Osteocyte (in vitro differentiated cells): ENCODE measurements around the gene CAMK1D. TPM values are rescaled to one million over a fixed set of nuclear protein-coding genes. Genes with fewer than 3 reads are reported as not detected.
A peak's percentile ranks its signal among the peaks of the same experiment; 100 is the strongest.

ENCODE experiments used
- DNase-seq: peaks from one replicate; pipeline ENCODE4 v3.0.0; 2021; ENCODE audit warnings: mixed read lengths; ENCODE audit not compliant: unreplicated experiment; ENCODE audit errors: extremely low spot score
- H3K27ac Mint-ChIP-seq: one replicate; pipeline ENCODE4 v1.8.0; 2021; ENCODE audit warnings: mild to moderate bottlenecking, mixed read lengths; ENCODE audit not compliant: unreplicated experiment
- H3K27me3 Mint-ChIP-seq: one replicate; pipeline ENCODE4 v1.8.0; 2021; ENCODE audit warnings: mixed read lengths; ENCODE audit not compliant: unreplicated experiment
- H3K36me3 Mint-ChIP-seq: one replicate; pipeline ENCODE4 v1.8.0; 2021; ENCODE audit warnings: mixed read lengths; ENCODE audit not compliant: unreplicated experiment
- H3K4me1 Mint-ChIP-seq: one replicate; pipeline ENCODE4 v1.8.0; 2021; ENCODE audit warnings: mixed read lengths; ENCODE audit not compliant: unreplicated experiment
- H3K4me3 Mint-ChIP-seq: one replicate; pipeline ENCODE4 v1.8.0; 2021; ENCODE audit warnings: mild to moderate bottlenecking, moderate library complexity, mixed read lengths; ENCODE audit not compliant: unreplicated experiment
- H3K9me3 Mint-ChIP-seq: one replicate; pipeline ENCODE4 v1.8.0; 2021; ENCODE audit warnings: mixed read lengths; ENCODE audit not compliant: unreplicated experiment
- total RNA-seq: library from RNA; stranded (reverse); gene quantifications from 2 replicates; pipeline ENCODE4 v1.2.1, GENCODE V29; 2021
- TF ChIP-seq, protein P1 (sequence below): fragments of 200-600 bp; sonication (generic); IDR thresholded peaks from 2 replicates; pipeline ENCODE4 v1.5.0; 2021; ENCODE audit warnings: antibody characterized with exemption, mild to moderate bottlenecking, moderate library complexity

The CAMK1D gene
- total RNA-seq, 1 donor from 2014 or later, result 13.7 TPM

DNA sequence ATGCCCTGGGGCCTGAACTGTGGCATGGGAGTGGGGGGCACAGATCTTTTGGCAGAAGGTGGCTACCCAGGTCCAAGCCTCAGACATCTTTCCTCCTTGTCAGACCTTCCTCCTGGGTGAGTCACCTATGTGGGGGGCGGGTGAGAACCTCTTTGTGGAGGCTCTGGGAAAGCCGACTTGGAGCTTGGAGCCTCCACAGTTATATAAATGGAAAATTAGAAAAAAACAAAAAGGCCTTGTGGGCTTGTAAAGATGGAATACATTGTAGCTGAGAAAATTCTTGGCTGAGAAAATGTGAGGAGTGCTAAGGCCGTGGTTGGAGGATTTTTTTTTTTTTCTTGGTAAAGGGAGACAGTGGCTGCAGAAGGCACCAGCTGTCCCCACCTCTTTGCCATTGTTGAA is 359.7 kb downstream of the CAMK1D start:
- Mint-ChIP-seq H3K4me3 (no peak overlapping the region), H3K27ac (peak overlapping the region; percentile 94), H3K36me3 (no peaks in the 10 kb centered on the region), H3K27me3 (no peaks in the 10 kb centered on the region), H3K4me1 (peaks cover 75% of the 10 kb centered on the region), H3K9me3 (no peaks in the 10 kb centered on the region)
- TF ChIP-seq, protein P1, sequence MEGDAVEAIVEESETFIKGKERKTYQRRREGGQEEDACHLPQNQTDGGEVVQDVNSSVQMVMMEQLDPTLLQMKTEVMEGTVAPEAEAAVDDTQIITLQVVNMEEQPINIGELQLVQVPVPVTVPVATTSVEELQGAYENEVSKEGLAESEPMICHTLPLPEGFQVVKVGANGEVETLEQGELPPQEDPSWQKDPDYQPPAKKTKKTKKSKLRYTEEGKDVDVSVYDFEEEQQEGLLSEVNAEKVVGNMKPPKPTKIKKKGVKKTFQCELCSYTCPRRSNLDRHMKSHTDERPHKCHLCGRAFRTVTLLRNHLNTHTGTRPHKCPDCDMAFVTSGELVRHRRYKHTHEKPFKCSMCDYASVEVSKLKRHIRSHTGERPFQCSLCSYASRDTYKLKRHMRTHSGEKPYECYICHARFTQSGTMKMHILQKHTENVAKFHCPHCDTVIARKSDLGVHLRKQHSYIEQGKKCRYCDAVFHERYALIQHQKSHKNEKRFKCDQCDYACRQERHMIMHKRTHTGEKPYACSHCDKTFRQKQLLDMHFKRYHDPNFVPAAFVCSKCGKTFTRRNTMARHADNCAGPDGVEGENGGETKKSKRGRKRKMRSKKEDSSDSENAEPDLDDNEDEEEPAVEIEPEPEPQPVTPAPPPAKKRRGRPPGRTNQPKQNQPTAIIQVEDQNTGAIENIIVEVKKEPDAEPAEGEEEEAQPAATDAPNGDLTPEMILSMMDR, result no peak
- no peak for DNase-seq

DNA sequence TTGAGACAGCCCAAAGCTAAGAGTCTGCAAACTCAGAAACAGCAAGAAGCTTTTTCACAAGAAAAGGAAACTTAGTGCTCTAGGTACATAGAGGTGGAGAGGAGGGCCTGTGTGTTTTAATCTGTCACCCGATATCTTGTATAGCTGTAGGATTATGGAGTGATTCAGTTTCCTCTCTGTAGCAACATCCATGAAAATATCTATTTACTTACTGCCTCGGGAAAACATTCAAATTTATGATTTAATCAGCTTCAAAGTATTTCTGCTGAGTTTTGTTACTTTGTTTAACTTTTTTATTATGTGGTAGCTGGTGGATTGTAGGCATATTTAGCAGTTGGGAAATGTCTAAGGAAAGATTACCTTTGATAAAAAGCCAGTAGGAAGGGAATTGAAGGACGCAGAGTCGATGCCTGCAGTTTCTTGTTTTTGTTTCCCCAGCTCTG is 360.2 kb downstream of the CAMK1D start:
- Mint-ChIP-seq H3K27me3 (no peaks in the 10 kb centered on the region), H3K4me3 (peak overlapping the region; percentile 3), H3K36me3 (no peaks in the 10 kb centered on the region), H3K27ac (peak overlapping the region; percentile 94), H3K4me1 (peaks cover 69% of the 10 kb centered on the region), H3K9me3 (no peaks in the 10 kb centered on the region)
- TF ChIP-seq, protein P1, result no peak
- no peak for DNase-seq

DNA sequence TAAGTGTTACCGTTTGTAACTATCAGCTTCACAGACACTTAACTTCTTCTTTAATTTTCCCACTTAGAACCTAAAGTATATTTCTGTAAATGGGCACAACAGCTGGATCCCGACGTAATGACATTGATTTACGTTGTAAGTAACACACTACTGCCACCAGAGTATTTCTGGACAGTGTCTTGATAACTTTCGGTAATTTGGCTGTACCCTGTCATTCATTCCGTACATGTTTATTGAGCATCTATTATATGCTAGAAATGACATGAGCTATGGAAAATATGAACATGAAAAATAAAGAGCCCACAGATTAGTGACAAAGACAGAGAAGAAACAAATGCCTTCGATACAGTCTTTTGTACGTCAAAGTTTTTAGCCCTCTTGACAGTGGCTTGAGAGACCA is 360.8 kb downstream of the CAMK1D start:
- peak overlapping the region; percentile 94 for H3K27ac Mint-ChIP-seq
- H3K4me3 Mint-ChIP-seq, result no peak overlapping the region
- H3K36me3 Mint-ChIP-seq, result no peaks in the 10 kb centered on the region
- peaks cover 64% of the 10 kb centered on the region for H3K4me1 Mint-ChIP-seq
- TF ChIP-seq, protein P1, result no peak
- DNase-seq, result no peak
- H3K9me3 Mint-ChIP-seq, result no peaks in the 10 kb centered on the region
- no peaks in the 10 kb centered on the region for H3K27me3 Mint-ChIP-seq

DNA sequence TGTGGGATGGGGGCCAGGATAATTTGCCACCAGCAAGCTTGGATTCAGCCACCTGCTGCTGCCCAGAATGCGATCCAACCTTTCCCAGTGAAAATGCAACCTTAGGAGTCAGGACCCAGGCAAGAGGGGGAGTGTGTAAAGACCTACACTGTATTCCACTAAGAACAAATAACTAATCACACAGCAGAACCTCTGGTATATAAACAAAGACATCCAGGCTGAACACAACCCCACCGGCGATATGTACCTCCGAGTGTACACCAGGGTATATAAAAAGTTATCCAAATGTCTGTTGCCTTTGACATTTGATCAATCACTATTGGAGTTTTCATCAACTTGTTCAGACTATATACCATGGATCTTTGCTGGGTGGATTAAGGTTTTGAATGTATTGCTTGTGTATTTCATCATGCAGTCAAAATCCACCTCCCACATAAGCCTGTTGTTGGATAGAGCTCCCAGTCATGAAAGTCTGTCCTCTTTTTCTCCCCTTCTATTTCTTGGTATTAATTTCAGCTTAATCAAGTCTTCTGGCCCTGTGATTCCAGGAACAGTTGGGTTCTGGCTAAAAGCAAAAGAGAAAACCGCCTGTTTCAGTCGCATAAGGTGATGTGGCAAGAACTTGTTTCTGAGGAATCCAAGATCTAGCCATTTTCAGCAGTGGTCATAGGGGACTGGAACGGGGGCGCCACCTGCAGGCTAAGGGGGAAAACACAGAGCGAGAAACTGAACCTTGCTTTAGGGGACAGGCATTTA is 361.4 kb downstream of the CAMK1D start:
- H3K4me3 Mint-ChIP-seq, result no peak overlapping the region
- H3K27ac Mint-ChIP-seq, result peak overlapping the region; percentile 94
- H3K4me1 Mint-ChIP-seq, result peaks cover 61% of the 10 kb centered on the region
- DNase-seq, result peak; percentile 91
- H3K36me3 Mint-ChIP-seq, result no peaks in the 10 kb centered on the region
- TF ChIP-seq, protein P1, result peak; percentile 93
- no peaks in the 10 kb centered on the region for H3K27me3 Mint-ChIP-seq
- no peaks in the 10 kb centered on the region for H3K9me3 Mint-ChIP-seq

DNA sequence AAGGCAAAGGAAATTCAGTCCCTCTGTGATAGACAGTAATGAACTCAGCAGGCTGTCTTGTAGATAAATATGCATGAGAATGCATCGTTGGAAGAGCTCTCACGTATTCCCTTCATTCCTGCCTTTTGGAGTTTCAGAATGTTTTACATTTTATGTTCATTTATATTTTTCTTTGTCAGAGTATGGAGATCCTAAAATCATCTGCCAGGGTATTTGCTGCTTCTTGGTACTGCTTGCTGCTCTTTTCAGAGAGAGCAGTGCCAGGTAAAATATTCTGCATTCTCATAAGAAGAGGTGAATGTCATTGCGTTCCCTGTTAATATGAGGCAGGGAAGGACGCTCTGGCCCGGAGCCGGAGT is 362.0 kb downstream of the CAMK1D start:
- H3K4me1 Mint-ChIP-seq, result peaks cover 55% of the 10 kb centered on the region

More for the DNA sequence above, 362.0 kb downstream of the CAMK1D start:
- Mint-ChIP-seq H3K27ac (peak overlapping the region; percentile 94), H3K36me3 (no peaks in the 10 kb centered on the region), H3K27me3 (no peaks in the 10 kb centered on the region), H3K9me3 (no peaks in the 10 kb centered on the region), H3K4me3 (no peak overlapping the region)
- no peak for DNase-seq
- TF ChIP-seq, protein P1, result no peak
